Measurements from ENCODE around the gene TNNT1.
"Not testable (repeated sequence)": the region's sequence is repeated elsewhere in the genome, so short reads cannot be mapped to it uniquely, and the experiment has no call there.

TNNT1 gene

GRCh38 chr19:55175117-55175867 lies 26.3 kb upstream of the TNNT1 start:
- H3K27ac Mint-ChIP-seq, result no peak overlapping the region
- no peak overlapping the region for H3K4me3 Mint-ChIP-seq
- peaks cover 23% of the 10 kb centered on the region in 2 donors for H3K4me1 Mint-ChIP-seq (ENCODE audit: low read depth in 2 of 2)
- DNase-seq (no peak), ATAC-seq (replicated peaks) (no peak)
- peaks cover 0 to 2% of the 10 kb centered on the region in 2 donors for H3K9me3 Mint-ChIP-seq
- peaks cover 59 to 100% of the 10 kb centered on the region in 2 donors for H3K27me3 Mint-ChIP-seq
- H3K36me3 Mint-ChIP-seq (ENCODE audit: insufficient read depth), result peaks cover 20% of the 10 kb centered on the region

DNA sequence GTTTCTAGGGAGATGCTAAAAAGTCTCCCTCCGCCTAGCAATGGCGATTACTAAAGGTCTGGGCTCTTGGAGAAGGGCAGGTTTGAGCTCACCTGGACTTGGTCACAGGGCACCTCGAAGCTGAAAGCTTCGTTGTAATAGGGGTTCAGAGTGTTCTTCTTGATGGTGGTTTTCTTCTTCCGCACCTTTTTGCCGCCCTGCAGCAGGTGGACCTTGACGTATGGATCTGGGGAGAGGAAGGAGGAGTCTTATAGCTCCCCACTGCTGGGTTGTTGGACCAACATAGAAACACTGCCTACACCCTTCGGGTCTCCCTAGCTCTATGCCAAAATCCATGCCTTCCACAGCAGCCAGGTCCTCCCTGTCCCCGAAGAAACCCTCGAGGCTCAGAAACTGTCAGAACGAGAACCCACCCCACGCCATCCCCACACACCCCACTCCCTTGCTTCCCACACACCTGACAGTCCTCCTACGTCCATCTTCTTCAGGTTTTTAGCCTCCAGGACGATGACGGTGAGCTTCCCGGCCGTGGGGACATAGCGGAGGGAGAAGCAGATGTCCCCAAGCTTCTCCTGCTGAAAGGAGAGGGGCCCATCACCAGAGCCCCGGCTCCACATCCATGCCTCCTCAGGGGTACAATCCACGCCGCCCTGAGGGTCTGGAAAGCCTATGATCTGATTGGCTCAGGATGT lies 25.6 kb upstream of the TNNT1 start:
- H3K36me3 Mint-ChIP-seq (ENCODE audit: insufficient read depth), result peaks cover 14% of the 10 kb centered on the region
- DNase-seq, result no peak
- no peak for ATAC-seq (replicated peaks)
- no peak overlapping the region for H3K27ac Mint-ChIP-seq
- H3K4me1 Mint-ChIP-seq (ENCODE audit: low read depth in 2 of 2), result peaks cover 18 to 20% of the 10 kb centered on the region in 2 donors
- peaks cover 0 to 2% of the 10 kb centered on the region in 2 donors for H3K9me3 Mint-ChIP-seq
- H3K27me3 Mint-ChIP-seq, result peaks cover 64 to 100% of the 10 kb centered on the region in 2 donors
- peak overlapping the region; percentile 73 to 79 for H3K4me3 Mint-ChIP-seq

DNA sequence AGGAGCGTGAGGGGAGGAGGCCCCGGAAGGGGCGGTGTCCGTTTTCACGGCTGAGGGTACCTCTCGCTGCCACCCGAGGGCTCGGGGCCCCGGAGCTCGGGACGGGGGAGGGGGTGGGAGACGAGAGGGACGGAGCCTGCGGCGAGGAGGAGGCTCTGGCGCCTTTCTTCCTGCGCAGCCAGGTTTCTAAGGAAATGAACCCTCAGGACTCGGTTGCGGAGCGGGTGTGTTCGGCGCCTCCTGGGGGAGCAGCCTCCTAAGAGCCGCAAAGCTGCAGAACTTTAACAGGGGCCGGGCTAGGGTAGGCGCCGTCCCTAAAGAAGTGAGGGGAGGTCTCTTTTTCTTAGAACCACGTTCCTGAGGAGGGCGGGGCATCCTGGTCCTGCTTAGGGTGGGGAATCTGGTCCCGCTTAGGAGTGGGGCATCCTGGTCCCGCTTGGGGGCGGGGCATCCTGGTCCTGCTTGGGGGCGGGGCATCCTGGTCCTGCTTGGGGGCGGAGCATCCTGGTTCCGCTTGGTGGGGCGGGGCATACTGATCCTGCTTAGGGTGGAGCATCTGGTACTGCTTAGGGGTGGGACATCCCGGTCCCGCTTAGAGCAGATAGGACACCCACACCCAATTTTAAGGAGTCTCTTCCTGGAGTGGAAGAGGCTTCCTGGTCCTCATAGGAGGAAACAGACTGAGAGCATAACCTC lies 24.9 kb upstream of the TNNT1 start:
- ATAC-seq (replicated peaks), result peak; percentile 50
- H3K36me3 Mint-ChIP-seq (ENCODE audit: insufficient read depth), result peaks cover 7% of the 10 kb centered on the region
- no peak overlapping the region for H3K27ac Mint-ChIP-seq
- no peak for DNase-seq
- peaks cover 0 to 2% of the 10 kb centered on the region in 2 donors for H3K9me3 Mint-ChIP-seq
- peaks cover 68 to 100% of the 10 kb centered on the region in 2 donors for H3K27me3 Mint-ChIP-seq
- H3K4me3 Mint-ChIP-seq, result peak overlapping the region; percentile 73 to 79
- peaks cover 12 to 19% of the 10 kb centered on the region in 2 donors for H3K4me1 Mint-ChIP-seq (ENCODE audit: low read depth in 2 of 2)

DNA sequence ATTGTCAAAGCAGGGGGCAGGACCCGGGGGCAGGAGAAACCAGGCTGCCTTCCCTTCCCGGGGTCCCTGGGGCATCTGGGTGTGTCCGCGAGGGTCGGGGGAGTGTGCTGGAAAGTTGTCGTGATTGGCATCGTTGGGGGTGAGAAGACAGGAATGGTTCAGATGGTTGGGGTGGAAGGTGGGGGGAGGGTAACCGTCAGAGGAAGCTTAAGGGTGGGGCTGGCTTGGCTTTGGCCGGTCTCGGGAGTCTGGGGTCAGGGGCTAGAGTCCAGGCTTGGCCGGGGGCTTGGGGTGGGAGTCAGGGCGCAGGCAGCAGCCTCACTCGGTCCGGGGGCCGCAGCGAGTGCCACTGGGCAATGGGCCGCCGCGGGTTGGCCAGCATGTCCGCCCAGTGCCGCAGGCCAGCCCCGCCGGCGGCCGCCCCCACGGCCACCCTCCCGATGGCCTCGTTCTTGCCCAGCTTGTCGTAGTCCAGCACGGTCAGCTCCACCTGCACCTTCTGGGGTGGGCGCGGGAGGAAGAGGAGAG lies 24.2 kb upstream of the TNNT1 start:
- Mint-ChIP-seq H3K27me3 (peaks cover 66 to 98% of the 10 kb centered on the region in 2 donors), H3K4me3 (peak overlapping the region; percentile 73 to 79), H3K36me3 (ENCODE audit: insufficient read depth) (peaks cover 5% of the 10 kb centered on the region), H3K27ac (no peak overlapping the region), H3K4me1 (ENCODE audit: low read depth in 2 of 2) (peaks cover 10 to 19% of the 10 kb centered on the region in 2 donors), H3K9me3 (peaks cover 0 to 2% of the 10 kb centered on the region in 2 donors)
- ATAC-seq (replicated peaks) (no peak), DNase-seq (no peak)

DNA sequence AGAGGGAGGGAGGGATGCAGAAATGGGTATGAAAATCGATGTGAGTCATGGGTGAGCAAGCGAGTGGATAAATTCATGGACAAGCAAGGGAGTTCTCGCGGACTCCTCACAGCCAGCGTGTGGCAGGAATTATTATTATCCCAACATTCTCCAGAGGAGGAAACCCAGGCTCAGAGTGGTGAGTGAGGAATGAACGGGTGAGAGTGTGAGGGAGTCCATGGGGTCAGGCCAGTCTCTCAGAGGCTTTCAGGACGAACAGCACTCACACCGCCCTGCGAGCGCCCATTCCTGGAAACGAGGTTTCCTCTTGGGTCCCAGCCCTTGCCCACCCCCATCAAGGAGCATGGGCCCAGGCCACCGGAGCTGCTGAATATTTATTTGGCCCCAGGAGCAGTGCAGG lies 23.7 kb upstream of the TNNT1 start:
- Mint-ChIP-seq H3K4me1 (ENCODE audit: low read depth in 2 of 2) (peaks cover 10 to 19% of the 10 kb centered on the region in 2 donors), H3K27ac (no peak overlapping the region), H3K9me3 (peaks cover 0 to 2% of the 10 kb centered on the region in 2 donors), H3K4me3 (peak overlapping the region; percentile 73 to 79), H3K36me3 (ENCODE audit: insufficient read depth) (peaks cover 1% of the 10 kb centered on the region), H3K27me3 (peaks cover 66 to 98% of the 10 kb centered on the region in 2 donors)
- ATAC-seq (replicated peaks), result no peak
- DNase-seq, result no peak

GRCh38 chr19:55172318-55172717 lies 23.3 kb upstream of the TNNT1 start:
- not testable (repeated sequence) for H3K36me3 Mint-ChIP-seq (ENCODE audit: insufficient read depth); H3K9me3 Mint-ChIP-seq; H3K27ac Mint-ChIP-seq; DNase-seq; ATAC-seq (replicated peaks)
- peaks cover 11 to 19% of the 10 kb centered on the region in 2 donors for H3K4me1 Mint-ChIP-seq (ENCODE audit: low read depth in 2 of 2)
- H3K4me3 Mint-ChIP-seq, result peak overlapping the region; percentile 73 to 79
- peaks cover 66 to 98% of the 10 kb centered on the region in 2 donors for H3K27me3 Mint-ChIP-seq

DNA sequence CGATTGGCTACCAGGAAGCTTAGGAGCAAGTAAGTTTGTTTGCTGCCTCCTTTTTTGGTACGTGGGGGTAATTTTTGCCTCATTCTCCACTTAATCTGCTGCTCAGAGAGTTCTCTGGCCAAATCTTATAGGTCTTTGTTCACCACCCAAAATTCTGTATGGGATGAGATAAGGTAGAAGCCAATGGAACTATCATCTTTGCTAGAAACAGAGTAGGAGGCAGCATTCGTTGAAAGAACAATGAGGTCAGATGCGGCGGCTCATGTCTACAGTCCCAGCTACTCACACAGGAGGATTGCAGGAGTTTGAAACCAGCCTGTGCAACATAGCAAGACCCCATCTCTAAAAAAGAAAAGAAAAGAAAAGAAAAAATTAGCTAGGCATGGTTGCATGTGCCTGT lies 22.4 kb upstream of the TNNT1 start:
- ATAC-seq (replicated peaks), result no peak
- peaks cover 18 to 27% of the 10 kb centered on the region in 2 donors for H3K4me1 Mint-ChIP-seq (ENCODE audit: low read depth in 2 of 2)
- peak overlapping the region; percentile 73 to 79 for H3K4me3 Mint-ChIP-seq
- H3K36me3 Mint-ChIP-seq (ENCODE audit: insufficient read depth), result peaks cover 4% of the 10 kb centered on the region
- H3K27me3 Mint-ChIP-seq, result peaks cover 69 to 98% of the 10 kb centered on the region in 2 donors
- no peak for DNase-seq
- H3K9me3 Mint-ChIP-seq, result peaks cover 0 to 4% of the 10 kb centered on the region in 2 donors
- no peak overlapping the region for H3K27ac Mint-ChIP-seq

DNA sequence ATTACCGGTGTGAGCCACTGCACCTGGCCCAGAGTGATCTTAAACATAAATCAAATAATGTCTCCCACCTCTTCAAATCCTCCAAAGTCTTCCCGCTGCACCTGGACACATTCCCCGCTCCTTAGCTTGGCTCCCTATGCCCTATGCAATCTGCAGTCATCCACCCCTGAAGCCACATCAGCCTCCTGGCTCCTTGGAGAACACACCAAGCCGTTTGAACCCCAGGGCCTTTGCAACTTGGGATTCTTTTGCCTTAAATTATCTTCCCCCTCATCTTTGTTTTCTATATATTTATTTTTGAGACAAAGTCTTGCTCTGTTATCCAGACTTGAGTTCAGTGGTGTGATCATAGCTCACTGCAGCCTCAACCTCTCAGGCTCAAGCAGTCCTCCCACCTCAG lies 20.1 kb upstream of the TNNT1 start:
- H3K36me3 Mint-ChIP-seq (ENCODE audit: insufficient read depth), result peaks cover 7% of the 10 kb centered on the region
- peaks cover 76 to 96% of the 10 kb centered on the region in 2 donors for H3K27me3 Mint-ChIP-seq
- ATAC-seq (replicated peaks) (no peak), DNase-seq (no peak)
- H3K4me1 Mint-ChIP-seq (ENCODE audit: low read depth in 2 of 2), result peaks cover 18 to 25% of the 10 kb centered on the region in 2 donors
- peaks cover 0 to 5% of the 10 kb centered on the region in 2 donors for H3K9me3 Mint-ChIP-seq
- H3K4me3 Mint-ChIP-seq, result no peak overlapping the region
- no peak overlapping the region for H3K27ac Mint-ChIP-seq

DNA sequence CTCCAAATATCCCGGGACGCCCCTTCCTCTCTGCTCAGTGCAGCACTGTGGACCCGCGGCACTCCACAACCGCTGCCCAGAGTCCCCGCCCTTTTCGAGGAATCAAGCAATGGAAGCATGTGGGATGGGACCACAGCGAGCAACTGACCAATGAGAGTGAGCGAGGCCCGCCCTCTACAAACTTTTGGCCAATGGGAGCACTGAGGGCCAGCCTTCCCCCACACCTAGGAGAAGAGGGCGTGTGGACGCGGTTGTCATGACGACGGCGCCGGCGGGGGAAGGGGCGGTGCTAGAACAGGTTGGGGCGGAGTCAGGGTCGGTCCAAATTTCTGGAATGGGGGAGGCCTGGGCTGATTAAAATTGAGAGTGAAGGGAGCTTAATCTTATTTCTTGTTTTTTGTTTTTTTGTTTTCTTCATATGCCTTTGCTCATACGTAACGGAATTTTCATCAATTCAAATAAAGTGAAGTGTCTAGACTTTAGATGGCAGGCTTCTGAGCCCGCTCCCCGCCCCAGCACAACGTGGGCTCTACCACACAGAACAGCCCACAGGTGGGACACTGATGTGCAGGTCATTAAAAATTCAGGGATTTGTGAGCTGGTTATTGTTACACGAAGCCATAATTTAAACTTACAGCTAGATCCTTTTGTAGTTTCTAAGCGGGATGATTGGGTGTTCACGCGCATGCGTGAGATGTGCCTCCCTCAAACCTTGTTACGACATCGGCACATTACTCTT lies 17.7 kb upstream of the TNNT1 start, which contains the start of gene DNAAF3:
Gene DNAAF3 (minus strand): TSS at position 84 of the 739 bp plus-strand sequence. CDS start 200 bp downstream, outside the sequence.
- H3K4me3 Mint-ChIP-seq, result peak within 1 kb of the TSS; percentile 40 to 41
- H3K9me3 Mint-ChIP-seq, result peaks cover 0 to 3% of the 10 kb centered on the region in 2 donors
- H3K27me3 Mint-ChIP-seq, result peaks cover 53 to 79% of the 10 kb centered on the region in 2 donors
- ATAC-seq (replicated peaks), result peak; percentile 61
- peaks cover 10 to 11% of the 10 kb centered on the region in 2 donors for H3K4me1 Mint-ChIP-seq (ENCODE audit: low read depth in 2 of 2)
- peaks cover 7% of the 10 kb centered on the region for H3K36me3 Mint-ChIP-seq (ENCODE audit: insufficient read depth)
- peak; percentile 25 to 35 (median 29) for DNase-seq
- H3K27ac Mint-ChIP-seq, result peak within 1 kb of the TSS in 1 of 2 donors; percentile 80

GRCh38 chr19:55165952-55166529 lies 17.0 kb upstream of the TNNT1 start:
- peaks cover 7% of the 10 kb centered on the region for H3K36me3 Mint-ChIP-seq (ENCODE audit: insufficient read depth)
- ATAC-seq (replicated peaks), result peak; percentile 61
- H3K4me3 Mint-ChIP-seq, result peak overlapping the region in 1 of 2 donors; percentile 41
- H3K9me3 Mint-ChIP-seq, result peaks cover 0 to 3% of the 10 kb centered on the region in 2 donors
- H3K27ac Mint-ChIP-seq, result peak overlapping the region in 1 of 2 donors; percentile 80
- peaks cover 48 to 73% of the 10 kb centered on the region in 2 donors for H3K27me3 Mint-ChIP-seq
- DNase-seq, result no peak
- H3K4me1 Mint-ChIP-seq (ENCODE audit: low read depth in 2 of 2), result peaks cover 10 to 11% of the 10 kb centered on the region in 2 donors

DNA sequence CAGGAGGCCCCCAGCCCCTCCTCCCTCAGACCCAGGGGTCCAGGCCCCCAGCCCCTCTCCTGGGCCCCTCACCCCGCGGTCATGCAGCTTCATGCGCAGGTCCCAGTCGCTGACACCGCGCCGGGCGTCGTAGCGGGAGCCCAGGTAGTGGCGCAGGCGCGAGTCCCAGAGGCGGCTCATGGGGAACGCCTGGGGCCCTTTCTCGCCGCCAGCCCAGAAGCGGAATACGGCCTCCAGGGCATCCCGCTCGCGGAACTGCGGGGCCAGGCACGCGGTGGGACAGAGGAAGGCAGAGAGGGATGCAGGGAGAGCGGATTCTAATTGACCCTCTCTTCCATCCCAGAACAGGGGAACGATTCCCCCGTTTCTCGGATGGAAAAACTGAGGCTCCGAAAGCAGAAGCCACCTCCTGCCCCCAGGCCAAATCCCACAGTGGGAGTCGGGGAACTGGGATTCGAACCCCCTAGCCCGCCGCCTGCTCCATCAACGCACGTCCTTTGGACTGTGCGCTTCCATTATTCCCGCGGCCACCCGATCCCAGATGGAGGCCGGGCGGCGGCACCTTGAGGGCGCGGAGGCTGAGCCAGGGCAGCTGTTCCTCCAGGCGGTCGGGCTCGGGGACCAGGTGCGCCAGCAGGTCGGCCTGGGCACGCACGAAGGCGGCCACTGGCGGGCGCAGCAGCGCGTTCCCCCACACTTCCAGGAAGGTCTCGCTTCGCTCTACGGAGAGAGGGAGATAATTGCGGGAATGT lies 12.7 kb upstream of the TNNT1 start:
- DNase-seq (no peak), ATAC-seq (replicated peaks) (no peak)
- Mint-ChIP-seq H3K27me3 (peaks cover 54 to 76% of the 10 kb centered on the region in 2 donors), H3K4me3 (no peak overlapping the region), H3K9me3 (peaks cover 0 to 5% of the 10 kb centered on the region in 2 donors), H3K4me1 (ENCODE audit: low read depth in 2 of 2) (peaks cover 11 to 13% of the 10 kb centered on the region in 2 donors), H3K27ac (no peak overlapping the region), H3K36me3 (ENCODE audit: insufficient read depth) (peaks cover 6% of the 10 kb centered on the region)

GRCh38 chr19:55160986-55161365 lies 12.0 kb upstream of the TNNT1 start:
- no peak overlapping the region for H3K27ac Mint-ChIP-seq
- peaks cover 7 to 9% of the 10 kb centered on the region in 2 donors for H3K4me1 Mint-ChIP-seq (ENCODE audit: low read depth in 2 of 2)
- peaks cover 0 to 2% of the 10 kb centered on the region in 2 donors for H3K9me3 Mint-ChIP-seq
- H3K4me3 Mint-ChIP-seq, result no peak overlapping the region
- H3K27me3 Mint-ChIP-seq, result peaks cover 46 to 76% of the 10 kb centered on the region in 2 donors
- ATAC-seq (replicated peaks) (no peak), DNase-seq (no peak)
- H3K36me3 Mint-ChIP-seq (ENCODE audit: insufficient read depth), result peaks cover 6% of the 10 kb centered on the region
